ENCODE measurements around the gene PPP1R9B.

Gene PPP1R9B

GRCh38 chr17:50150354-50151040 lies at the start of gene PPP1R9B:
TSS of gene PPP1R9B (minus strand) at chr17:50150677. CDS start at chr17:50150513, 164 bp downstream.
- no peak for DNase-seq (ENCODE audit: low read depth)

GRCh38 chr17:50199803-50200456 lies 49.5 kb upstream of the PPP1R9B start:
- peak; percentile 97 for DNase-seq (ENCODE audit: low read depth)

- no peak for DNase-seq (ENCODE audit: low read depth)
Measured at GRCh38 chr17:50199211-50199802, 48.8 kb upstream of the PPP1R9B start.

GRCh38 chr17:50198026-50198669 lies 47.7 kb upstream of the PPP1R9B start:
- peak; percentile 89 for DNase-seq (ENCODE audit: low read depth)

GRCh38 chr17:50196826-50197225 lies 46.3 kb upstream of the PPP1R9B start:
- peak; percentile 91 for DNase-seq (ENCODE audit: low read depth)

GRCh38 chr17:50196036-50196435 lies 45.6 kb upstream of the PPP1R9B start:
- no peak for DNase-seq (ENCODE audit: low read depth)

GRCh38 chr17:50194934-50195865 lies 44.7 kb upstream of the PPP1R9B start:
- DNase-seq (ENCODE audit: low read depth) = no peak

- DNase-seq (ENCODE audit: low read depth) = no peak
Measured at GRCh38 chr17:50194140-50194933, 43.9 kb upstream of the PPP1R9B start.

GRCh38 chr17:50192618-50193291 lies 42.3 kb upstream of the PPP1R9B start:
- DNase-seq (ENCODE audit: low read depth) = no peak

GRCh38 chr17:50192144-50192617 lies 41.7 kb upstream of the PPP1R9B start:
- DNase-seq (ENCODE audit: low read depth) = no peak

- no peak for DNase-seq (ENCODE audit: low read depth)
Measured at GRCh38 chr17:50191359-50192143, 41.1 kb upstream of the PPP1R9B start.

- DNase-seq (ENCODE audit: low read depth) = no peak
Measured at GRCh38 chr17:50190603-50191358, 40.3 kb upstream of the PPP1R9B start.

GRCh38 chr17:50190293-50190602 lies 39.8 kb upstream of the PPP1R9B start:
- DNase-seq (ENCODE audit: low read depth) = no peak

GRCh38 chr17:50189550-50190292 lies 39.2 kb upstream of the PPP1R9B start:
- DNase-seq (ENCODE audit: low read depth) = no peak

GRCh38 chr17:50188921-50189549 lies 38.6 kb upstream of the PPP1R9B start:
- no peak for DNase-seq (ENCODE audit: low read depth)

- DNase-seq (ENCODE audit: low read depth) = no peak
Measured at GRCh38 chr17:50188531-50188920, 38.0 kb upstream of the PPP1R9B start.

GRCh38 chr17:50187751-50188530 lies 37.5 kb upstream of the PPP1R9B start:
- DNase-seq (ENCODE audit: low read depth) = no peak

All from ELR (cell line).